SJSA1 (cell line): ENCODE results near the gene ARID5A. TPM values are rescaled to one million over a fixed set of nuclear protein-coding genes. Genes with fewer than 3 reads are reported as not detected.
A peak's percentile ranks its signal among the peaks of the same experiment; 100 is the strongest.

ENCODE experiments used
- DNase-seq, 2 experiments: peaks; one replicate each; pipeline ENCODE4 v3.0.0-alpha.2; 2015 to 2020; ENCODE audit warnings: low spot score in 2 of 2, low read depth in 1 of 2
- H3K27ac ChIP-seq: fragments of 250-450 bp; sonication (Bioruptor Pico); 2 replicates; pipeline ENCODE4 v1.5.1; 2020; ENCODE audit warnings: mild to moderate bottlenecking, moderate library complexity
- H3K27me3 ChIP-seq: fragments of 250-450 bp; sonication (Bioruptor Pico); replicated peaks from 2 replicates; pipeline ENCODE4 v1.5.1; 2020; ENCODE audit warnings: mild to moderate bottlenecking, moderate library complexity
- H3K36me3 ChIP-seq: fragments of 250-450 bp; sonication (Bioruptor Pico); 2 replicates; pipeline ENCODE4 v1.5.1; 2020; ENCODE audit warnings: mild to moderate bottlenecking
- H3K4me1 ChIP-seq: fragments of 250-450 bp; sonication (Bioruptor Pico); replicated peaks from 2 replicates; pipeline ENCODE4 v1.6.1; 2021; ENCODE audit warnings: mild to moderate bottlenecking
- H3K4me3 ChIP-seq: fragments of 250-450 bp; sonication (Bioruptor Pico); 2 replicates; pipeline ENCODE4 v1.5.1; 2020; ENCODE audit warnings: mild to moderate bottlenecking
- H3K9me3 ChIP-seq: fragments of 250-450 bp; sonication (Bioruptor Pico); replicated peaks from 2 replicates; pipeline ENCODE4 v1.5.1; 2020; ENCODE audit warnings: mild to moderate bottlenecking
- total RNA-seq: library from RNA; depleted of rRNA; stranded (reverse); fragments of >200 nt; shearing (Covaris generic); gene quantifications from 2 replicates; pipeline ENCODE4 v1.2.3, GENCODE V29; 2014

Gene ARID5A
- total RNA-seq, 1 experiment from 2014 or later, result 9.7 TPM

- Histone ChIP-seq H3K27ac (no peak overlapping the region), H3K36me3 (no peaks in the 10 kb centered on the region), H3K27me3 (peaks cover 17% of the 10 kb centered on the region), H3K9me3 (no peaks in the 10 kb centered on the region), H3K4me1 (peaks cover 8% of the 10 kb centered on the region; the same call in 1 of the 2 replicates), H3K4me3 (no peak overlapping the region)
- DNase-seq, result no peak
Observed at GRCh38 chr2:96501886-96502810, 34.4 kb upstream of the ARID5A start.

GRCh38 chr2:96502891-96503636 is 33.5 kb upstream of the ARID5A start:
- H3K9me3 ChIP-seq, result no peaks in the 10 kb centered on the region
- no peak for DNase-seq

GRCh38 chr2:96503637-96504243 is 32.8 kb upstream of the ARID5A start:
- H3K36me3 ChIP-seq, result no peaks in the 10 kb centered on the region
- H3K27me3 ChIP-seq, result peaks cover 17% of the 10 kb centered on the region
- no peak overlapping the region for H3K4me3 ChIP-seq
- no peak for DNase-seq
- H3K9me3 ChIP-seq, result no peaks in the 10 kb centered on the region
- H3K27ac ChIP-seq, result no peak overlapping the region
- peaks cover 15% of the 10 kb centered on the region for H3K4me1 ChIP-seq

More at GRCh38 chr2:96502891-96503636, 33.5 kb upstream of the ARID5A start:
- H3K27me3 ChIP-seq, result peaks cover 17% of the 10 kb centered on the region
- no peak overlapping the region for H3K4me3 ChIP-seq
- H3K36me3 ChIP-seq, result no peaks in the 10 kb centered on the region
- H3K4me1 ChIP-seq, result peaks cover 12% of the 10 kb centered on the region
- H3K27ac ChIP-seq, result no peak overlapping the region

- no peaks in the 10 kb centered on the region for H3K9me3 ChIP-seq
- peaks cover 18% of the 10 kb centered on the region for H3K4me1 ChIP-seq
- no peak within 1 kb of the TSS for H3K27ac ChIP-seq
- H3K27me3 ChIP-seq, result peaks cover 6% of the 10 kb centered on the region
- H3K36me3 ChIP-seq, result no peaks in the 10 kb centered on the region; the same call in 1 of the 2 replicates
- DNase-seq, result no peak
- no peak within 1 kb of the TSS for H3K4me3 ChIP-seq
Observed at GRCh38 chr2:96505231-96505889, 31.2 kb upstream of the ARID5A start, which contains the start of gene NEURL3. Gene NEURL3 (minus strand): TSS chr2:96505357. CDS start chr2:96505286, 71 bp downstream.

GRCh38 chr2:96506016-96506906 is 30.3 kb upstream of the ARID5A start:
- Histone ChIP-seq H3K4me3 (no peak overlapping the region), H3K27me3 (no peaks in the 10 kb centered on the region), H3K27ac (no peak overlapping the region), H3K9me3 (no peaks in the 10 kb centered on the region), H3K4me1 (peaks cover 18% of the 10 kb centered on the region), H3K36me3 (no peaks in the 10 kb centered on the region; the same call in 1 of the 2 replicates)
- DNase-seq, result no peak

- Histone ChIP-seq H3K27me3 (no peaks in the 10 kb centered on the region), H3K4me3 (no peak overlapping the region), H3K36me3 (no peaks in the 10 kb centered on the region; the same call in 1 of the 2 replicates), H3K27ac (no peak overlapping the region), H3K4me1 (peaks cover 18% of the 10 kb centered on the region), H3K9me3 (no peaks in the 10 kb centered on the region)
- DNase-seq, result peak in 1 of 2 experiments; percentile 27
Observed at GRCh38 chr2:96506907-96507240, 29.7 kb upstream of the ARID5A start.

- Histone ChIP-seq H3K27me3 (no peaks in the 10 kb centered on the region), H3K27ac (no peak overlapping the region), H3K36me3 (no peaks in the 10 kb centered on the region; the same call in 1 of the 2 replicates), H3K4me3 (no peak overlapping the region), H3K9me3 (no peaks in the 10 kb centered on the region), H3K4me1 (peaks cover 18% of the 10 kb centered on the region)
- DNase-seq, result peak; percentile 66 to 70
Observed at GRCh38 chr2:96507957-96508520, 28.5 kb upstream of the ARID5A start.

GRCh38 chr2:96508521-96509113 is 27.9 kb upstream of the ARID5A start:
- no peaks in the 10 kb centered on the region for H3K27me3 ChIP-seq
- H3K4me1 ChIP-seq, result peaks cover 18% of the 10 kb centered on the region
- no peaks in the 10 kb centered on the region for H3K9me3 ChIP-seq
- H3K36me3 ChIP-seq, result no peaks in the 10 kb centered on the region; the same call in 1 of the 2 replicates
- no peak overlapping the region for H3K4me3 ChIP-seq
- H3K27ac ChIP-seq, result no peak overlapping the region
- peak in 1 of 2 experiments; percentile 39 for DNase-seq

- Histone ChIP-seq H3K27ac (no peak overlapping the region), H3K36me3 (no peaks in the 10 kb centered on the region; the same call in 1 of the 2 replicates), H3K4me1 (peaks cover 18% of the 10 kb centered on the region), H3K9me3 (no peaks in the 10 kb centered on the region), H3K4me3 (no peak overlapping the region), H3K27me3 (no peaks in the 10 kb centered on the region)
- peak; percentile 64 to 90 for DNase-seq
Observed at GRCh38 chr2:96509114-96509846, 27.3 kb upstream of the ARID5A start.

GRCh38 chr2:96509847-96510230 is 26.7 kb upstream of the ARID5A start:
- Histone ChIP-seq H3K9me3 (no peaks in the 10 kb centered on the region), H3K4me3 (no peak overlapping the region), H3K36me3 (no peaks in the 10 kb centered on the region; the same call in 1 of the 2 replicates), H3K27me3 (no peaks in the 10 kb centered on the region), H3K4me1 (peaks cover 18% of the 10 kb centered on the region), H3K27ac (no peak overlapping the region)
- DNase-seq, result peak in 1 of 2 experiments; percentile 21

GRCh38 chr2:96510931-96511595 is 25.5 kb upstream of the ARID5A start:
- H3K9me3 ChIP-seq, result no peaks in the 10 kb centered on the region
- no peaks in the 10 kb centered on the region; the same call in 1 of the 2 replicates for H3K36me3 ChIP-seq
- no peaks in the 10 kb centered on the region for H3K27me3 ChIP-seq
- peaks cover 11% of the 10 kb centered on the region for H3K4me1 ChIP-seq
- H3K27ac ChIP-seq, result no peak overlapping the region
- H3K4me3 ChIP-seq, result no peak overlapping the region
- DNase-seq, result peak in 1 of 2 experiments; percentile 35
